Measurements from ENCODE around the gene TPSG1. TPM values are rescaled to one million over a fixed set of nuclear protein-coding genes. Genes with fewer than 3 reads are reported as not detected.

TPSG1 gene
- total RNA-seq, 1 experiment from 2014 or later, result not detected

- TF ChIP-seq ARID4B (CRISPR knock-in tag; IDR thresholded peaks at IDR 0.05; ENCODE audit: borderline replicate concordance) (no peak), IRF2 (CRISPR knock-in tag; IDR thresholded peaks at IDR 0.05; ENCODE audit: borderline replicate concordance, low read depth) (no peak), ZBTB43 (CRISPR knock-in tag; IDR thresholded peaks at IDR 0.05) (no peak)
- TF ChIP-seq, protein P1, sequence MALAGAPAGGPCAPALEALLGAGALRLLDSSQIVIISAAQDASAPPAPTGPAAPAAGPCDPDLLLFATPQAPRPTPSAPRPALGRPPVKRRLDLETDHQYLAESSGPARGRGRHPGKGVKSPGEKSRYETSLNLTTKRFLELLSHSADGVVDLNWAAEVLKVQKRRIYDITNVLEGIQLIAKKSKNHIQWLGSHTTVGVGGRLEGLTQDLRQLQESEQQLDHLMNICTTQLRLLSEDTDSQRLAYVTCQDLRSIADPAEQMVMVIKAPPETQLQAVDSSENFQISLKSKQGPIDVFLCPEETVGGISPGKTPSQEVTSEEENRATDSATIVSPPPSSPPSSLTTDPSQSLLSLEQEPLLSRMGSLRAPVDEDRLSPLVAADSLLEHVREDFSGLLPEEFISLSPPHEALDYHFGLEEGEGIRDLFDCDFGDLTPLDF (CRISPR knock-in tag; IDR thresholded peaks at IDR 0.05), result no peak
These were observed 38.7 kb upstream of the TPSG1 start (continued) for GRCh38 chr16:1263591-1264344.

GRCh38 chr16:1262846-1263221 is 37.8 kb upstream of the TPSG1 start:
- POLR2A ChIA-PET, result no interaction called here
- ATAC-seq, result no peak
- H3K4me3 Mint-ChIP-seq, result no peak overlapping the region
- TF ChIP-seq ZMAT4 (CRISPR knock-in tag; IDR thresholded peaks at IDR 0.05) (no peak), CDX4 (CRISPR knock-in tag; IDR thresholded peaks at IDR 0.05; ENCODE audit: borderline replicate concordance) (no peak), TEAD4 (CRISPR knock-in tag; IDR thresholded peaks at IDR 0.05) (no peak), ZBTB43 (CRISPR knock-in tag; IDR thresholded peaks at IDR 0.05) (no peak), E2F5 (CRISPR knock-in tag; IDR thresholded peaks at IDR 0.05) (no peak), ZNF396 (CRISPR knock-in tag; IDR thresholded peaks at IDR 0.05; ENCODE audit: borderline replicate concordance) (no peak)
- TF ChIP-seq, protein P2, sequence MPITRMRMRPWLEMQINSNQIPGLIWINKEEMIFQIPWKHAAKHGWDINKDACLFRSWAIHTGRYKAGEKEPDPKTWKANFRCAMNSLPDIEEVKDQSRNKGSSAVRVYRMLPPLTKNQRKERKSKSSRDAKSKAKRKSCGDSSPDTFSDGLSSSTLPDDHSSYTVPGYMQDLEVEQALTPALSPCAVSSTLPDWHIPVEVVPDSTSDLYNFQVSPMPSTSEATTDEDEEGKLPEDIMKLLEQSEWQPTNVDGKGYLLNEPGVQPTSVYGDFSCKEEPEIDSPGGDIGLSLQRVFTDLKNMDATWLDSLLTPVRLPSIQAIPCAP (CRISPR knock-in tag; IDR thresholded peaks at IDR 0.05), result no peak
- TF ChIP-seq, protein P3, sequence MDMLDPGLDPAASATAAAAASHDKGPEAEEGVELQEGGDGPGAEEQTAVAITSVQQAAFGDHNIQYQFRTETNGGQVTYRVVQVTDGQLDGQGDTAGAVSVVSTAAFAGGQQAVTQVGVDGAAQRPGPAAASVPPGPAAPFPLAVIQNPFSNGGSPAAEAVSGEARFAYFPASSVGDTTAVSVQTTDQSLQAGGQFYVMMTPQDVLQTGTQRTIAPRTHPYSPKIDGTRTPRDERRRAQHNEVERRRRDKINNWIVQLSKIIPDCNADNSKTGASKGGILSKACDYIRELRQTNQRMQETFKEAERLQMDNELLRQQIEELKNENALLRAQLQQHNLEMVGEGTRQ (CRISPR knock-in tag; IDR thresholded peaks at IDR 0.05), result no peak
- TF ChIP-seq, protein P4, sequence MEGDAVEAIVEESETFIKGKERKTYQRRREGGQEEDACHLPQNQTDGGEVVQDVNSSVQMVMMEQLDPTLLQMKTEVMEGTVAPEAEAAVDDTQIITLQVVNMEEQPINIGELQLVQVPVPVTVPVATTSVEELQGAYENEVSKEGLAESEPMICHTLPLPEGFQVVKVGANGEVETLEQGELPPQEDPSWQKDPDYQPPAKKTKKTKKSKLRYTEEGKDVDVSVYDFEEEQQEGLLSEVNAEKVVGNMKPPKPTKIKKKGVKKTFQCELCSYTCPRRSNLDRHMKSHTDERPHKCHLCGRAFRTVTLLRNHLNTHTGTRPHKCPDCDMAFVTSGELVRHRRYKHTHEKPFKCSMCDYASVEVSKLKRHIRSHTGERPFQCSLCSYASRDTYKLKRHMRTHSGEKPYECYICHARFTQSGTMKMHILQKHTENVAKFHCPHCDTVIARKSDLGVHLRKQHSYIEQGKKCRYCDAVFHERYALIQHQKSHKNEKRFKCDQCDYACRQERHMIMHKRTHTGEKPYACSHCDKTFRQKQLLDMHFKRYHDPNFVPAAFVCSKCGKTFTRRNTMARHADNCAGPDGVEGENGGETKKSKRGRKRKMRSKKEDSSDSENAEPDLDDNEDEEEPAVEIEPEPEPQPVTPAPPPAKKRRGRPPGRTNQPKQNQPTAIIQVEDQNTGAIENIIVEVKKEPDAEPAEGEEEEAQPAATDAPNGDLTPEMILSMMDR (IDR thresholded peaks at IDR 0.05), result no peak
- TF ChIP-seq, protein P5, sequence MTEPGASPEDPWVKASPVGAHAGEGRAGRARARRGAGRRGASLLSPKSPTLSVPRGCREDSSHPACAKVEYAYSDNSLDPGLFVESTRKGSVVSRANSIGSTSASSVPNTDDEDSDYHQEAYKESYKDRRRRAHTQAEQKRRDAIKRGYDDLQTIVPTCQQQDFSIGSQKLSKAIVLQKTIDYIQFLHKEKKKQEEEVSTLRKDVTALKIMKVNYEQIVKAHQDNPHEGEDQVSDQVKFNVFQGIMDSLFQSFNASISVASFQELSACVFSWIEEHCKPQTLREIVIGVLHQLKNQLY (CRISPR knock-in tag; IDR thresholded peaks at IDR 0.05), result no peak
- TF ChIP-seq, protein P6, sequence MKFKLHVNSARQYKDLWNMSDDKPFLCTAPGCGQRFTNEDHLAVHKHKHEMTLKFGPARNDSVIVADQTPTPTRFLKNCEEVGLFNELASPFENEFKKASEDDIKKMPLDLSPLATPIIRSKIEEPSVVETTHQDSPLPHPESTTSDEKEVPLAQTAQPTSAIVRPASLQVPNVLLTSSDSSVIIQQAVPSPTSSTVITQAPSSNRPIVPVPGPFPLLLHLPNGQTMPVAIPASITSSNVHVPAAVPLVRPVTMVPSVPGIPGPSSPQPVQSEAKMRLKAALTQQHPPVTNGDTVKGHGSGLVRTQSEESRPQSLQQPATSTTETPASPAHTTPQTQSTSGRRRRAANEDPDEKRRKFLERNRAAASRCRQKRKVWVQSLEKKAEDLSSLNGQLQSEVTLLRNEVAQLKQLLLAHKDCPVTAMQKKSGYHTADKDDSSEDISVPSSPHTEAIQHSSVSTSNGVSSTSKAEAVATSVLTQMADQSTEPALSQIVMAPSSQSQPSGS (CRISPR knock-in tag; IDR thresholded peaks at IDR 0.05; ENCODE audit: borderline replicate concordance, low read depth), result no peak

More at GRCh38 chr16:1262846-1263221, 37.8 kb upstream of the TPSG1 start:
- Mint-ChIP-seq H3K4me1 (peaks cover 5% of the 10 kb centered on the region), H3K27ac (no peak overlapping the region), H3K27me3 (ENCODE audit: low read depth) (peaks cover 37% of the 10 kb centered on the region), H3K9me3 (peaks cover 15% of the 10 kb centered on the region), H3K36me3 (peaks cover 9% of the 10 kb centered on the region; the same call in 1 of the 2 replicates)
- CTCF ChIA-PET, result no interaction called here
- no peak for DNase-seq (ENCODE audit: low spot score)
